GM23338 (cell line): ENCODE measurements around the gene ASB8. TPM values are rescaled to one million over a fixed set of nuclear protein-coding genes. Genes with fewer than 3 reads are reported as not detected.
A peak's percentile ranks its signal among the peaks of the same experiment; 100 is the strongest.

Experiments
- ATAC-seq: fragments of 200-7000 bp; cut with Tn5 transposase; 3 replicates; pipeline ENCODE4 v1.9.1; 2020
- DNase-seq: peaks from one replicate; pipeline ENCODE4 v3.0.0-alpha.2; 2015; ENCODE audit warnings: low spot score
- H2AFZ ChIP-seq: fragments of 200-600 bp; sonication (generic); 2 replicates; pipeline ENCODE4 v1.8.0; 2016; ENCODE audit warnings: antibody characterized with exemption, mild to moderate bottlenecking, moderate library complexity
- H3F3A ChIP-seq: fragments of 200-600 bp; sonication (generic); replicated peaks from 2 replicates; pipeline ENCODE4 v1.8.0; 2017; ENCODE audit warnings: antibody characterized with exemption, mixed run types, low read depth
- H3K27ac ChIP-seq: fragments of 200-600 bp; sonication (generic); 2 replicates; pipeline ENCODE4 v1.6.1; 2016; ENCODE audit warnings: low read depth
- H3K27me3 ChIP-seq: fragments of 200-600 bp; sonication (generic); 2 replicates; pipeline ENCODE4 v1.8.0; 2016; ENCODE audit warnings: mild to moderate bottlenecking, mixed run types, moderate library complexity; ENCODE audit not compliant: insufficient read depth
- H3K36me3 ChIP-seq: fragments of 200-600 bp; sonication (generic); 2 replicates; pipeline ENCODE4 v1.8.0; 2016; ENCODE audit warnings: mild to moderate bottlenecking; ENCODE audit not compliant: insufficient read depth
- H3K4me1 ChIP-seq: fragments of 200-600 bp; sonication (generic); 2 replicates; pipeline ENCODE4 v1.8.0; 2016; ENCODE audit warnings: mild to moderate bottlenecking, moderate library complexity; ENCODE audit not compliant: insufficient read depth
- H3K4me2 ChIP-seq: fragments of 200-600 bp; sonication (generic); 2 replicates; pipeline ENCODE4 v1.7.1; 2017; ENCODE audit warnings: mixed run types
- H3K4me3 ChIP-seq: fragments of 200-600 bp; sonication (generic); 2 replicates; pipeline ENCODE4 v1.6.1; 2016; ENCODE audit warnings: mixed run types
- H3K79me2 ChIP-seq: fragments of 200-600 bp; sonication (generic); replicated peaks from 2 replicates; pipeline ENCODE4 v1.8.0; 2017; ENCODE audit warnings: mild to moderate bottlenecking; ENCODE audit not compliant: insufficient read depth
- H3K9me2 ChIP-seq: fragments of 200-600 bp; sonication (generic); 2 replicates; pipeline ENCODE4 v1.8.0; 2017; ENCODE audit not compliant: insufficient read depth
- H4K20me1 ChIP-seq: fragments of 200-600 bp; sonication (generic); replicated peaks from 2 replicates; pipeline ENCODE4 v1.8.0; 2017; ENCODE audit warnings: mild to moderate bottlenecking; ENCODE audit not compliant: insufficient read depth
- H3K27ac Mint-ChIP-seq: 2 replicates; pipeline ENCODE4 v1.8.0; 2020; ENCODE audit warnings: inconsistent platforms, mild to moderate bottlenecking, moderate library complexity, mixed read lengths
- H3K27me3 Mint-ChIP-seq: 3 replicates; pipeline ENCODE4 v1.8.0; 2022; ENCODE audit warnings: low read depth, mild to moderate bottlenecking, moderate library complexity, mixed read lengths, inconsistent platforms; ENCODE audit not compliant: insufficient read depth, poor library complexity
- H3K36me3 Mint-ChIP-seq: 3 replicates; pipeline ENCODE4 v1.8.0; 2021; ENCODE audit warnings: low read depth, mild to moderate bottlenecking, inconsistent platforms, moderate library complexity, mixed read lengths
- H3K4me1 Mint-ChIP-seq: 3 replicates; pipeline ENCODE4 v1.8.0; 2020; ENCODE audit warnings: mild to moderate bottlenecking, inconsistent platforms, mixed read lengths
- H3K4me3 Mint-ChIP-seq: 3 replicates; pipeline ENCODE4 v1.8.0; 2021; ENCODE audit warnings: moderate library complexity, mild to moderate bottlenecking, inconsistent platforms, mixed read lengths
- H3K9me3 Mint-ChIP-seq: 3 replicates; pipeline ENCODE4 v1.8.0; 2020; ENCODE audit warnings: moderate library complexity, mild to moderate bottlenecking, inconsistent platforms, mixed read lengths
- EZH2phosphoT487 ChIP-seq: fragments of 200-600 bp; sonication (generic); IDR thresholded peaks from one replicate; pipeline ENCODE4 v1.8.1; 2018; ENCODE audit warnings: antibody characterized with exemption; ENCODE audit not compliant: unreplicated experiment
- NANOG ChIP-seq: IDR thresholded peaks from 2 replicates; pipeline ENCODE4 v1.6.1; 2016; ENCODE audit warnings: antibody characterized with exemption, borderline replicate concordance
- POLR2AphosphoS5 ChIP-seq: IDR thresholded peaks from 2 replicates; pipeline ENCODE4 v1.6.1; 2016; ENCODE audit warnings: antibody characterized with exemption, low read depth
- STAT1 ChIP-seq: IDR thresholded peaks from one replicate; pipeline ENCODE4 v1.6.1; 2016; ENCODE audit warnings: antibody characterized with exemption; ENCODE audit not compliant: unreplicated experiment
- ZNF114 ChIP-seq: fragments of 250-450 bp; sonication (Bioruptor Pico); IDR thresholded peaks from 2 replicates; pipeline ENCODE4 v1.5.0; 2020; ENCODE audit warnings: mild to moderate bottlenecking, moderate library complexity
- ZNF462 ChIP-seq: fragments of 250-450 bp; sonication (Bioruptor Pico); IDR thresholded peaks from 2 replicates; pipeline ENCODE4 v1.5.0; 2020; ENCODE audit warnings: mild to moderate bottlenecking, moderate library complexity
- microRNA-seq: library from miRNA; unstranded; fragments of <30 nt; microRNA quantifications from one replicate; pipeline ENCODE4, GENCODE V29; 2017
- polyA plus RNA-seq: library from polyadenylated mRNA; unstranded; fragments of >200 nt; fragmentation: Nextera tagmentation; extraction: Ambion mirVana; gene quantifications from 2 replicates; pipeline ENCODE4 v1.2.1, GENCODE V29; 2016
- small RNA-seq: library from RNA; depleted of rRNA; stranded (forward); fragments of <200 nt; gene quantifications from one replicate; pipeline ENCODE3, GENCODE V24; 2014; ENCODE audit warnings: low replicate concordance
- total RNA-seq: library from RNA; depleted of rRNA; stranded (reverse); fragments of >200 nt; shearing (Covaris generic); gene quantifications from 2 replicates; pipeline ENCODE4 v1.2.3, GENCODE V29; 2014; rRNA removed

The ASB8 gene
- total and polyA plus RNA-seq, 2 experiments from 2014 or later: 5.4 to 8.4 TPM

- H3K27ac ChIP-seq: no peak overlapping the region
- Mint-ChIP-seq H3K4me1 (peaks cover 19% of the 10 kb centered on the region), H3K27me3 (peaks cover 4% of the 10 kb centered on the region), H3K4me3 (peak overlapping the region; percentile 95), H3K27ac (no peak overlapping the region), H3K36me3 (peaks cover 5% of the 10 kb centered on the region; the same call in 1 of the 3 replicates), H3K9me3 (no peaks in the 10 kb centered on the region)
- H4K20me1 ChIP-seq: no peaks in the 10 kb centered on the region
- peak overlapping the region; percentile 95 for H3K4me2 ChIP-seq
- peaks cover 17% of the 10 kb centered on the region for H3K4me1 ChIP-seq
- no peaks in the 10 kb centered on the region for H3K36me3 ChIP-seq
- H3K4me3 ChIP-seq: peak overlapping the region; percentile 81
- H3K9me2 ChIP-seq: no peaks in the 10 kb centered on the region
- H3K27me3 ChIP-seq: peaks cover 16% of the 10 kb centered on the region
- peaks cover 55% of the 10 kb centered on the region for H3K79me2 ChIP-seq
- TF ChIP-seq EZH2phosphoT487 (no peak), ZNF114 (CRISPR knock-in tag) (no peak), POLR2AphosphoS5 (no peak), STAT1 (no peak), NANOG (no peak), ZNF462 (CRISPR knock-in tag) (no peak)
- no peak overlapping the region for H2AFZ ChIP-seq
- ATAC-seq (no peak), DNase-seq (peak; percentile 17)
- H3F3A ChIP-seq: peaks cover 15% of the 10 kb centered on the region
These were observed 52.8 kb downstream of the ASB8 start for GRCh38 chr12:48104531-48104930.

Small RNA genes lying within 50 kb of the gene (microRNA-seq; reads per million reads assigned to microRNA genes)
- gene MIR6505: 1.8 reads per million

Small RNA genes lying within 50 kb of the gene (small RNA-seq; reads per million reads assigned to genes)
- gene MIR6505: not detected

Other genes starting within 250 kb of the ASB8 start
- gene TMEM106C, start 193.9 kb downstream of the ASB8 start, total RNA-seq: 53.4 and 83.7 TPM in 2 replicates
- gene TMEM106C, start 193.9 kb downstream of the ASB8 start, polyA plus RNA-seq: 37.3 and 43.5 TPM in 2 replicates
- gene COL2A1, start 153.0 kb downstream of the ASB8 start, total RNA-seq: 24.6 and 31.8 TPM in 2 replicates
- 5.9 and 7.0 TPM in 2 replicates for gene COL2A1, start 153.0 kb downstream of the ASB8 start, polyA plus RNA-seq
- gene SENP1, start 51.4 kb downstream of the ASB8 start, total RNA-seq: 23.7 and 27.7 TPM in 2 replicates
- 7.6 and 8.6 TPM in 2 replicates for gene SENP1, start 51.4 kb downstream of the ASB8 start, polyA plus RNA-seq
- 78.6 and 82.5 TPM in 2 replicates for gene PFKM, start 38.2 kb downstream of the ASB8 start, total RNA-seq
- 47.2 and 52.4 TPM in 2 replicates for gene PFKM, start 38.2 kb downstream of the ASB8 start, polyA plus RNA-seq
- 2.8 and 3.7 TPM in 2 replicates for gene CCDC184, start 26.1 kb upstream of the ASB8 start, total RNA-seq
- gene CCDC184, start 26.1 kb upstream of the ASB8 start, polyA plus RNA-seq: 1.8 and 2.8 TPM in 2 replicates
- gene OR10AD1, start 45.8 kb upstream of the ASB8 start, total RNA-seq: not detected in 2 replicates
- gene OR10AD1, start 45.8 kb upstream of the ASB8 start, polyA plus RNA-seq: 0.17 TPM in 1 of 2 replicates, not detected in the other
- gene ZNF641, start 193.4 kb upstream of the ASB8 start, total RNA-seq: 5.3 and 7.2 TPM in 2 replicates
- 1.4 and 1.7 TPM in 2 replicates for gene ZNF641, start 193.4 kb upstream of the ASB8 start, polyA plus RNA-seq